Measurements from ENCODE around the gene CRYBA2. TPM values are rescaled to one million over a fixed set of nuclear protein-coding genes. Genes with fewer than 3 reads are reported as not detected.

The CRYBA2 gene
- total RNA-seq, 2 donors from 2014 or later, result not detected

GRCh38 chr2:218982586-218983262 lies 10.5 kb downstream of the CRYBA2 start:
- Histone ChIP-seq H3K36me3 (no peaks in the 10 kb centered on the region), H3K4me3 (peak overlapping the region in 1 of 2 donors; percentile 33), H3K9me3 (no peaks in the 10 kb centered on the region), H3K27ac (no peak overlapping the region), H3K4me1 (peaks cover 0 to 57% of the 10 kb centered on the region in 2 donors), H3K27me3 (peaks cover 32 to 72% of the 10 kb centered on the region in 2 donors)
- TF ChIP-seq CTCF (IDR thresholded peaks at IDR 0.05), result no peak
- DNase-seq (ENCODE audit: low spot score), result no peak

DNA sequence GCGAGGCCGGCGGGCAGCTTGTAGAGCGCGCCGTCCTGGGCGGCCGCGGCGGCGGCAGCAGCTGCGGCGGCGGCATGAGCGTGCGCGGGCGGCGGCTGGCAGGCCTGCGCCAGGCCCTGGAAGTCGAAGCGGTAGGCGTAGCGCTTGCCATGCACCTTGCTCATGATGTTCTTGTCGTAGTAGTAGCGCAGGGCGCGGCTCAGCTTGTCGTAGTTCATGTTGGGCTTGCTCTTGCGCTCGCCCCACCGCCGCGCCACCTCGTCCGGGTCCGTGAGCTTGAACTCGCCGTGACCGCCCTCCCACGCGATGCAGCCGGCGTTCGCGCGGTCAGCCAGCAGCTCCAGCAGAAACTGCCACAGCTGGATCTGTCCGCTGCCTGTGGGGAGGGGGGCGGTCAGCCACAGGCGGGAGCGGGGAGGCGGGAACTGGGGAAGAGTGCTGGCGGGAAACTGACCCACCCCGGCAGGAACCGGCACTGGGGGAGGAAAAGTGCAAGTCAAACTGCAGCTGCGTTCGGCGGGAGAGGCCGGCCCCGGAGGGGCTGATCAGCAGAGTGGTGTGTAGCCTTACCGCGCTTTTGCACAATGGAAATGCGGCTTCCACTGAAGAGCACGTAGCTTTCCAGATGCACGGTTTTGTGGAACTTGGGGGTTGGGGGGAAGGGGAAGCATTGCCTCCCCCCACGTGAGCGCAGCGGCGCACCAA lies 11.2 kb downstream of the CRYBA2 start:
- Histone ChIP-seq H3K4me3 (peak overlapping the region; percentile 19 to 33), H3K4me1 (peaks cover 0 to 57% of the 10 kb centered on the region in 2 donors), H3K9me3 (no peaks in the 10 kb centered on the region), H3K36me3 (no peaks in the 10 kb centered on the region), H3K27ac (no peak overlapping the region), H3K27me3 (peaks cover 29 to 65% of the 10 kb centered on the region in 2 donors)
- no peak for DNase-seq (ENCODE audit: low spot score)
- no peak for TF ChIP-seq CTCF (IDR thresholded peaks at IDR 0.05)

DNA sequence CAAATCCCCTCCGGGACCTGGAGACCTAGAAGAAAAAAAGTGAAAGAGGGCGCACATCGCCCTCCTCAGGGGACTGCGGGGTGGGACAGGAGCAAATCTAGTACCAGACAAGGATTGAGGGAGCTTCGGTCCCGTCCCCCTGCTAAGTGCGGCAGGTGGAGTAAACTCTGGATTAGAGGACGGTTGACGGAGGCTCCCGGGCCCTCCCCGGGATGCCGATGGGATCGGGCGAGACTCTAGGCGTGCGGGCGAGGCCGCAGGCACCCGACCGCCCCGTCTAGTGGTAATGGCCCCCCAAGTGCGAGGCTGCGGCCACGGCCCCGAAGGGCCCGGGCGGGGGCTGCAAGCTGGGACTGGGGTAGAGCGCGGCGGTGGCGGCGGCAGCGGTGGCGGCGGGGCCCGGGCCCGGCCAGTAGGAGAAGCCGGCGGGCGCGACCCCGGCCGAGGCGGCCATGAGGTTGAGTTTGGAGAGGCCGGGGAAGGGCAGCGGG lies 11.8 kb downstream of the CRYBA2 start:
- H3K4me3 ChIP-seq, result peak overlapping the region in 1 of 2 donors; percentile 33

DNA sequence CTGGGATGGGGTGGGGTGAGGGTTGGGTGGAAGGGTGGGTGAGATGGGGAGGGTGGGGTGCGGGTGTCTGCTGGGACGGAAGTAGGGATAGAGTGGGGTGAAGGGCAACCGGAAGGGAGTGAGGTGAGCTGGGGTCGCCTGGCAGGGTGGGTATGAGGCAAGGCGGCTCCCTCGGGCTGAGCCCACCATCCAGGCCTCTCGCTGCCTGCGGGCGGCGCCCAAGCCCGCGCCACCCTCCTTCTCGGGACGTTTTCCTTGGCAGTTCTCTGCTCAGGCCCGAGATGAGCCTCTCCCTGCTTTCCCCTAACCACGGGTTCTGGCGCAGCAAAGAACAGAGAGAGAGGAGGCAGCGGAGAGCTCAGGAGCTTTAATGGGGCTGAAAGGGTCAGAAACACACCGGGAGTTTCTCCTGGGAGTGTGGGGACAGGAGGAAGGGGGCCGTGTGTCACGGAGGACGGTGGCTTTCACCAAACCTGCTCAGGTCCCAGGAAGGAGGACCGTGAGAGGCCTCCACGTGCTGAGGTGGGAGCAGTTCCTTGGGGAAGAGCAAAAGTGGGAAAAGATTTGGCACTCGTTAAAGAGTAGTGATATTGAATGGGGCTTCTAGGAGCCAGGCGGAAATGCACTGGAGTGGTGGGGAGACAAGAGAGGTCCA lies 12.4 kb downstream of the CRYBA2 start:
- no peaks in the 10 kb centered on the region for H3K9me3 ChIP-seq
- peaks cover 0 to 57% of the 10 kb centered on the region in 2 donors for H3K4me1 ChIP-seq
- no peak for TF ChIP-seq CTCF (IDR thresholded peaks at IDR 0.05)
- H3K36me3 ChIP-seq, result no peaks in the 10 kb centered on the region
- H3K27me3 ChIP-seq, result peaks cover 25 to 54% of the 10 kb centered on the region in 2 donors
- no peak overlapping the region for H3K4me3 ChIP-seq
- DNase-seq (ENCODE audit: low spot score), result no peak
- H3K27ac ChIP-seq, result no peak overlapping the region

More for the DNA sequence above, 11.8 kb downstream of the CRYBA2 start:
- Histone ChIP-seq H3K27me3 (peaks cover 25 to 60% of the 10 kb centered on the region in 2 donors), H3K9me3 (no peaks in the 10 kb centered on the region), H3K36me3 (no peaks in the 10 kb centered on the region), H3K27ac (no peak overlapping the region), H3K4me1 (peaks cover 0 to 57% of the 10 kb centered on the region in 2 donors)
- no peak for TF ChIP-seq CTCF (IDR thresholded peaks at IDR 0.05)
- no peak for DNase-seq (ENCODE audit: low spot score)

- H3K4me3 ChIP-seq, result peak overlapping the region in 1 of 2 donors; percentile 19
- TF ChIP-seq CTCF (IDR thresholded peaks at IDR 0.05), result peak; percentile 91 to 93
- peaks cover 0 to 50% of the 10 kb centered on the region in 2 donors for H3K4me1 ChIP-seq
- peak; percentile 69 for DNase-seq (ENCODE audit: low spot score)
- H3K27ac ChIP-seq, result no peak overlapping the region
- peaks cover 25 to 46% of the 10 kb centered on the region in 2 donors for H3K27me3 ChIP-seq
- H3K9me3 ChIP-seq, result no peaks in the 10 kb centered on the region
- no peaks in the 10 kb centered on the region for H3K36me3 ChIP-seq
Measured at GRCh38 chr2:218979846-218980734, 13.1 kb downstream of the CRYBA2 start.

All from right atrium auricular region (tissue), 2 donors.